HG03575 (cell line): ENCODE data around the gene PRODH2.
A peak's percentile ranks its signal among the peaks of the same experiment; 100 is the strongest.
"Not testable (repeated sequence)": the region's sequence is repeated elsewhere in the genome, so short reads cannot be mapped to it uniquely, and the experiment has no call there.

Experiments used
- ATAC-seq: cut with Tn5 transposase; IDR thresholded peaks from one replicate; pipeline ENCODE4 v1.9.1; 2021; ENCODE audit not compliant: unreplicated experiment, insufficient number of reproducible peaks, low FRiP score; ENCODE audit errors: extremely low read depth

The PRODH2 gene

GRCh38 chr19:35772362-35772761 is 40.3 kb downstream of the PRODH2 start:
- not testable (repeated sequence) for ATAC-seq

DNA sequence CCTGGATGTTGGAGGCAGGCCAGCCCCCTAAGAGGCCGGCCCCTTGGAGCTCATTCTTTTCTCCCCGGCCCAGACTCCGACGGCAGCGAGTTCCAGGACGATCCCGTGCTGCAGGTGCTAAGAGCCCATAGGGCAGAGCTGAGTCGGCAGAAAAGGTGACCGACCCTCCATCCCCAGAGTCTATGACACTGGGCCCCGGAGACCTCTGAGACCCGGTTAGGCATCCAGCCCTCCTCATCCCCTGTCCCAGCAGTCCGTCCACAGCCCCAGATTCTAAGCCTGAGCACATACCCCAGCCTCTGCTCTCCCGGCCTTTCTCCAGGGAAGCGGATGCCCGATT is 44.6 kb downstream of the PRODH2 start:
- ATAC-seq = no peak

- ATAC-seq = no peak
These were observed 45.2 kb downstream of the PRODH2 start for GRCh38 chr19:35767288-35768081.

DNA sequence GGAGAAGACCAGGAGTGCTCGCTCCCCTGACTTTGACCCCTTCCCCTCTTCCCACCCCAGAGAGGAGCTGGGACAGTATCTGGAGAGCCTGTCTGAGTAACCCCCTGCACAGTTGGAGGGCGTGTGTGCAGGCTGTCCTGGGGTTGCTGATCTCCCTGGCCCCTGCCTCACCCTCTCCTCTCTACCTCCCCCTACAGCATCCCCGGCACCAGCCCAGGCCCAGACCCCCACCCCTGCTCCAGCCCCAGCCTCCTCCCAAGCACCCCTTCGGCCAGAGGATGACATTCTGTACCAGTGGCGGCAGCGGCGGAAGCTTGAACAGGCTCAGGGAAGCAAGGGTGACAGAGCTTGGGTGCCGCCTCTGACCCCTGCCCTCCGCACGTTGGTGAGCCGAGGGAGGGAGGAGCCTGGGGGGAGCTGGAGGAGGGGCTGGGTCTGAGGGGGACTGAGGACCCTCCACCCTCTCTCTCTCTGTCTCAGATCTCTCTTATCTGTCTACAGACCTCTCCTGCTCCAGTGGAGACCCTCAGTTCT is 46.0 kb downstream of the PRODH2 start:
- no peak for ATAC-seq

GRCh38 chr19:35764432-35765315 is 48.0 kb downstream of the PRODH2 start:
- ATAC-seq = no peak

GRCh38 chr19:35760711-35761349 is 51.8 kb downstream of the PRODH2 start:
- no peak for ATAC-seq

DNA sequence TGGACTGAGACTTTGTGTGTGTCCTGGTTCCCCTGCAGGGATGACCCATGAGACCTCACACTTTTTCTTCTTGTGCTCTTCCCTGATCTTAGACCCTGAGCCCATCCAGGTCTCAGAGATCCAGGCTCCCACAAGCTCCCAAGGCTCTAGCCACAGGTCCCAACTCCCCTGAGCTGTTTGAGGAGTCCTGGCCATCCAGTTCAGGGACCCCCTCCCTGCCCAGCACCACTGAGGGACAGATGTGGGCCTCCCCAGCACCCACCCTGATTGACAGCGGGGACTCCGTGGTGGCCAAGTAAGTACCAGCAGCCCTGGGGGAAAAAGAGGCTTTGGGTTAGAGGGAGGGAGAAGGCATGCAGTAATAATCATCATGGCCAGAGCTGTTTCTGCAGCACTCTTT is 52.9 kb downstream of the PRODH2 start:
- no peak for ATAC-seq

- peak; percentile 67 for ATAC-seq
These were observed 54.7 kb downstream of the PRODH2 start, which contains the start of gene PROSER3 for GRCh38 chr19:35757749-35758608. Gene PROSER3, plus strand, starts transcription at chr19:35758176. Its CDS starts 40 bp downstream, at chr19:35758216.

DNA sequence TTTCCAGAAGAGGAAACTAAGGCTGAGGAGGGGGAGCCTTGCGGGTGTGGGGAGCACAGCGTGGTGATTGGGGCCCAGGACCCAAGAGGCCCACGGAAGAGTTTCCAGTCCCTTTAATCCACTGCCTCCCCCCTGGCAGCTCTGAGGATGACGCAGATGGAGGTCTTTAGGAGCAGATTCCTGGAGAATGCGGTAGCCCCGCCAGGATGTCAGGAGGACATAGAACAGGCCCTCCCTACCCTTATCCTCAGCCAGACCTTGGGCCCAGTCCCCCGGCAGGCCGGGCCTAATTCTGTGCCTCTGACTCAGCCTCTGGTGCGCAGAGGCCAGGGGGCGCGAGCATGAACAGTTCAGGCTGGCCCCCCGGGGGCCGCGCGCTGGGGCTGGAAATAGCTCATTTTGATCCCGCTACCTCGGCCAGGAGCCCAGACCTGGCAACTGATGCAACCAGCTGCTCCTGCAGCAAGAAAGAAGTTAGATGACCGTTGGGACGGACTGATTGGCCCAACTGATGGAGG is 55.4 kb downstream of the PRODH2 start:
- ATAC-seq = no peak

- ATAC-seq = no peak
These were observed 56.0 kb downstream of the PRODH2 start, which contains the start of gene HSPB6 for GRCh38 chr19:35756377-35757230. Gene HSPB6, minus strand, starts transcription at chr19:35757029. Its CDS starts 21 bp downstream, at chr19:35757008.

- no peak for ATAC-seq
These were observed 56.9 kb downstream of the PRODH2 start for GRCh38 chr19:35755550-35756376.

DNA sequence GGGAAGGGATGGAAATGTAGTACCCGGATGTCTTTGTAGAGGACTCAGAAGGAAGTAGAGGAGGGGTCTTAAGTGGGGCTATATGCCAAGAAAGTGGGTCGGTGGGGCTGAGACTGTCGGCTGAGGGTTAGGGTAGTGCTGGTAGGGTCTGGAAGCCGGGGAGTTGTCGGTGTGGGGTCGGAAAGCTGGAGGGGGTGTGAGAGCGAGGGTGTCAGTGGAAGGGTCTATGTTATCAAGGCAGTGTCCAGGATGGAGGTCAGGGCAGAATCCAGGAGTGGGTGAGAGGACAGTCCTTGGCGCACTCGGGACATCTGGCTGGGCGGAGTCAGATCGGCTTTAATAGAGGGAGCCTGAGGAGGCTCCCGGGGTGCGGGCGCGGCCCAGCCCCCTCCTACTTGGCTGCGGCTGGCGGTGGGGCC is 57.5 kb downstream of the PRODH2 start:
- ATAC-seq = no peak

DNA sequence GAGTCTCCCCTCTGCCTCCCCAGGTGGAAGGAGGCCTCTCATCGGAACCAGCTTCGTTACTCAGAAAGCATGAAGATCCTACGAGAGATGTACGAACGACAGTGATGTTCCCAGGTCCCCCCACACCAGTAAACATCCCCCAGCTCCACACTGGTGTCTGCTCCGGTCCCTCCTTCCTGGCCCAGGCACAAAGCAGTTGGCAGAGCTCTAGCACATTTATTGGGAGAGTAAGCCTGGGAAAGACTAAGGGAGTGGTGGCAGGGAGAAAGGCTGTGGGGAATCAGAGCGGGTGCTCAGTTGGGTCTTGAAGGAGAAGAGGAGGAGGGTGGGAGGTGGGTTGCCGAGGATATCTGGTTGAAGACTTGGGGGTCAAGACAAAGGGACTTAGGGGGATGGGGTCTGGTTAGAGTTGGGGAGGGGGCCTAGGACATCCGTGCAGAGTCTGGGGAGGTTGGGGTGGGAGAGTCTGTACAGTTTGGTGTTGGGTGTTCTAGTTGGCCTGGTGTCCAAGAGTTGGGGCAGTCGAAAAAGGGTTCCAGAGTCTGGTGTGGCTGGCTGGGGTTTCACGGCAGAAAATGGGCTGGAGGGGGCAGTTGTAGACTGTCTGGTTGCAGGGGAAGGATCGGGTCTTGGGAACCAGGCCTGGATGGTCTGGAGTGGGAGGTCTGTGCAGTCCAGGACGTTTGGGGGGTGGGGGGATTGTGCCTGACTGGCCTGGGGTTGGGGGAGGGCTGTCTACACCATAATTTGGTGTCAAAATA is 58.1 kb downstream of the PRODH2 start:
- no peak for ATAC-seq

- no peak for ATAC-seq
These were observed 58.8 kb downstream of the PRODH2 start for GRCh38 chr19:35753634-35754369.

- ATAC-seq = no peak
These were observed 59.8 kb downstream of the PRODH2 start for GRCh38 chr19:35752746-35753350.
